ENCODE data around the gene CD59.
"Not testable (repeated sequence)": the region's sequence is repeated elsewhere in the genome, so short reads cannot be mapped to it uniquely, and the experiment has no call there.

CD59 gene

DNA sequence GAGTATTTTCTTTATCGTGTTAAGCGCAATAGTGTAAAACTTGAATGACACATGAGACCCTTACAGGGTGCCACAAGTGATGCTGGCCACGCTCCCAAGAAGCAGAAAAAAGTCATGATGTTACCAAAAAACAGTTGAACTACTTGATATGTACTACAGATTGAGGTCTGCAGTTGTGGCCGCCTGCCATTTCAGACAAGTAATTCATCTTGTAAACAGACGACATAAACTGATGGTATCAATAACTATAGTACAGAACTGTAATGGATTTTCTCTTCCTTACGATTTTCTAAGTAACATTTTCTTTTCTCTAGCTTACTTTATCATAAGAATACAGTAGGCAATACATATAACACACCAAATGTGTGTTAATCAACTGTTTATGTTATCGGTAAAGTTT lies 5.5 kb downstream of the CD59 start:
- no peak overlapping the region for H3K27ac ChIP-seq
- TF ChIP-seq, protein P1, sequence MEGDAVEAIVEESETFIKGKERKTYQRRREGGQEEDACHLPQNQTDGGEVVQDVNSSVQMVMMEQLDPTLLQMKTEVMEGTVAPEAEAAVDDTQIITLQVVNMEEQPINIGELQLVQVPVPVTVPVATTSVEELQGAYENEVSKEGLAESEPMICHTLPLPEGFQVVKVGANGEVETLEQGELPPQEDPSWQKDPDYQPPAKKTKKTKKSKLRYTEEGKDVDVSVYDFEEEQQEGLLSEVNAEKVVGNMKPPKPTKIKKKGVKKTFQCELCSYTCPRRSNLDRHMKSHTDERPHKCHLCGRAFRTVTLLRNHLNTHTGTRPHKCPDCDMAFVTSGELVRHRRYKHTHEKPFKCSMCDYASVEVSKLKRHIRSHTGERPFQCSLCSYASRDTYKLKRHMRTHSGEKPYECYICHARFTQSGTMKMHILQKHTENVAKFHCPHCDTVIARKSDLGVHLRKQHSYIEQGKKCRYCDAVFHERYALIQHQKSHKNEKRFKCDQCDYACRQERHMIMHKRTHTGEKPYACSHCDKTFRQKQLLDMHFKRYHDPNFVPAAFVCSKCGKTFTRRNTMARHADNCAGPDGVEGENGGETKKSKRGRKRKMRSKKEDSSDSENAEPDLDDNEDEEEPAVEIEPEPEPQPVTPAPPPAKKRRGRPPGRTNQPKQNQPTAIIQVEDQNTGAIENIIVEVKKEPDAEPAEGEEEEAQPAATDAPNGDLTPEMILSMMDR (conservative IDR thresholded peaks at IDR 0.05), result no peak

DNA sequence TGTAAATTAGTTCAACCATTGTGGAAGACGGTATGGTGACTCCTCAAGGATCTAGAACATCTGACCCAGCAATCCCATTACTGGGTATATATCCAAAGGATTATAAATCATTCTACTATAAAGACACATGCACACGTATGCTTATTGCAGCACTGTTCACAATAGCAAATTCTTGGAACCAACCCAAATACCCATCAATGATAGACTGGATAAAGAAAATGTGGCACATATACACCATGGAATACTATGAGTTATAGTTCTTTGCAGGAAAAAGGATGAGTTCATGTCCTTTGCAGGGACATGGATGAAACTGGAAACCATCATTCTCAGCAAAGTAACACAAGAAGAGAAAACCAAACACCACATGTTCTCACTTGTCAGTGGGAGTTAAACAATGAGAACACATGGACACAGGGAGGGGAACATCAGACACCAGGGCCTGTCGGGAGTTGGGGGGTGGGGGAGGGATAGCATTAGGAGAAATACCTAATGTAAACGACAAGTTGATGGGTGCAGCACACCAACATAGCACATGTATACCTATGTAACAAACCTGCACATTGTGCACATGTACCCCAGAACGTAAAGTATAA lies 7.1 kb downstream of the CD59 start:
- not testable (repeated sequence) for H3K27ac ChIP-seq

DNA sequence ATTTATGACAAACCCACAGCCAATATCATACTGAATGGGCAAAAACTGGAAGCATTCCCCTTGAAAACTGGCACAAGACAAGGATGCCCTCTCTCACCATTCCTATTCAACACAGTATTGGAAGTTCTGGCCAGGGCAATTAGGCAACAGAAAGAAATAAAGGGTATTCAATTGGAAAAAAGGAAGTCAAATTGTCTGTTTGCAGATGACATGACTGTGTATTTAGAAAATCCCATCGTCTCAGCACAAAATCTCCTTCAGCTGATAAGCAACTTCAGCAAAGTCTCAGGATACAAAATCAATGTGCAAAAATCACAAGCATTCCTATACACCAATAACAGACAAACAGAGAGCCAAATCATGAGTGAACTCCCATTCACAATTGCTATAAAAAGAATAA lies 8.7 kb downstream of the CD59 start:
- H3K27ac ChIP-seq, result not testable (repeated sequence)

DNA sequence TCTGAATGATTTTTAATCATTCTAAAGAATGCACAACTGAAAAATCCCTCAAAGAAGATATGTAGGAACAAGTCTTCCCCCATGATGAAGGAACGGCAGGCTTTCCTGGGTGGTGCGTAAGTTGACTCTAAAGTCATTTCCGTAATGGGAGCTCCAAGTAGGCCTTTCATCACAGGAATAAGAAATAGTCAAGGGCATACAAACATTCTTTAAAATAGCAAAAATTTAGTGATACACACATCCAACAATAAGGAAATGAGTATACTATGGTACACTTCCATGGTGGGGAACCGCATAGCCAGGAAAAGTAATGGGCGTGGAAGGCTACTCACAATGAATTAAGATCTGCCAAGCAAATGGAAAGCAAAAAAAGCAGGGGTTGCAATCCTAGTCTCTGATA lies 10.7 kb downstream of the CD59 start:
- TF ChIP-seq, protein P1 (conservative IDR thresholded peaks at IDR 0.05), result no peak
- no peak for TF ChIP-seq ZFX (IDR thresholded peaks at IDR 0.05)
- H3K27ac ChIP-seq, result no peak overlapping the region

DNA sequence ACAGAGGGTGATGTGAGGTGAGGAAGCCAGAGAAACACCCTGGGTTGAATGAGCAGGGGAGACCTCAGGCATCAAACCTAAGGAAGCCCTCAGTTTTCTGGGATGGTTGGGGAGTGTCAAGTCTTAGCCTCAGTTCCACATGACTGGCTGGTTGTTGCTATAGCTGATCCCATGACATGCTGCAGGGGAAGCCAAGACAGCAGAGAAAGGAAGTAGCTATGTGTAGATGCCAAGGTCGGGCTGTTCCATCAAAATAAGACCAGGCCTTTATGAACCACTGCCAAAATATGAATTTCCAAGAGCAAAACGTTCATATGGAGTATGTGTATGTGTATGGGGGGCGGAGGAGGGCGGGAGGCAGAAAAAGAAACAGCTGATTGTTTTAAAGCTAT lies 11.6 kb downstream of the CD59 start:
- H3K27ac ChIP-seq, result no peak overlapping the region
- TF ChIP-seq ZFX (IDR thresholded peaks at IDR 0.05), result no peak
- TF ChIP-seq, protein P1 (conservative IDR thresholded peaks at IDR 0.05), result no peak

DNA sequence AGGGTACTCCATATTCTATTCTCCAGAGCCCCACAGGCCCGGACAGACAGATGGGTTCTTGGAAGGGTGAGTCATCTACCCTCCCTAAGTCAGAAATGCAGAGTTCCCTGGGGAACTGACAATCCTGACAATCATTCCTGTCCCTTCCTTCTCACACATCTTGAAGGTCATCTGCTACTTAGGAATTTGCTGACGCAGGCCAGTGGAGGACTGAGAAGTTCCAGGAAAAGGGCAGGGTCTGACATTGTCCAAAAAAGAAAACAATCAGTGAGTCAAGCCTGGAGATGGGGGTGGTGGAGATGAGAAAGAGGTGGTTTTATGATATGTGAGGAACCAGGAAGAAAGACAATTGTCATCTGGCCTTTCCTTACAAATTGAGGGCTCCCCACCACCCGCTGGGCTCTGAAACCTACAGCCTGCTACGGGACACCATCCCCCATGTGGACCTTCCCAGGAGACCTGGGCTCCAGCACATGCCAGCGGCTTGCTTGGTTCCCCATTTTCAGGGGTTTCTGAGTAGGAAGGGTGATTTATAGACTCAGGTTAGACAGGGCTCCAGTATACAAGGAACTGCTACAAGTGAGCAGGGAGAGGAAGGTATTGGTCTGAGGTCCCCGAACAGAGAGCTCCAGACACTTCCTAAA lies 12.9 kb downstream of the CD59 start:
- TF ChIP-seq, protein P1 (conservative IDR thresholded peaks at IDR 0.05), result no peak
- no peak for TF ChIP-seq ZFX (IDR thresholded peaks at IDR 0.05)
- no peak overlapping the region for H3K27ac ChIP-seq

DNA sequence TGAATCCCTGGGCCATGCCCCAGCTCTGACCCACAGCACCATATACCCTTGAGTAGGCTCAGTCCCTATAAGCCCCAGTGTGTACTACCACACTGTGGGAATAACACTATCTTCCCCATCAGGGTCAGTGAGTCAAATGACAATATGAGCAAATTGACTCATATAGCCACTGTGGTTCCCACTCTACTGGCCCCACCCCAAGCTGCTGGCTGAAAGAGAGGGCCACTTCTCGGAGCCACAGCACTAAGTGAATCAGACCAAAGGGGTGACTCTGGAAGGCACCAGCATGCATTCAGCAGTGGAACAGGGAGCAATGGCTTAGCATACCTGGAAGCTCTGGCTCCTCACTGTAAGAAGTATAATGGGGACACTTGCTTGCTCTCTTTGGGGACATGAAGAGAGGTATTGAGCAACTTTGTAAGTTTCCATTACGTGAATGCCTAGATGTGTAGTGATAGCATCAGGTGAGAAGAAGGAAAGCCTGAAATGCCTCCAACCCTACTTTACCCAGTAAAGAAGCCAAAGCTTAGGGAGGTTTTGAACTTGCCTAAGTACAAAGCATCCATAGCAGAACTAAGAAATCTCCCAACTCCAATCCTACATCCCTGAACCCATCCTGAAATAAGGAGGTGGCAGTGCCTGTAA lies 13.5 kb downstream of the CD59 start:
- no peak overlapping the region for H3K27ac ChIP-seq
- no peak for TF ChIP-seq ZFX (IDR thresholded peaks at IDR 0.05)
- TF ChIP-seq, protein P1 (conservative IDR thresholded peaks at IDR 0.05), result no peak

DNA sequence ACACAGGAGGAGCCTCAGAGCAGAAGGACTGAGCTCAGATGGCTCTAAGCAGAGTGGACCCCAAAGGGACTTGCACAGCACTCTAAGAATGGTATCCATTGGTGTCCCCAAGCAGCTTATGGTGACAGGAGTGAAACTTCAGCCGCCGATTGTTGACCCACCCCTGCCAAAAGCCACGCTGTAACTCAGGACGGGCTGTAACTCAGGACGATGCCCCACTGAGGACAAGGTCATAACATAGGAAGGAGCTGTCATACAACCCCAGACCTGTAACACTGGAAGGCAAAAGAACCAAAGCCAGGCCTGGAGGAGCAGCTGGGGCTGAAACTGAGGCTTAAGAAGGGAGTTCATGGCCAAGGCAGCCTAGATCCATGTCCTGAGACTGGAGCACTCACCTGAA lies 14.2 kb downstream of the CD59 start:
- H3K27ac ChIP-seq, result no peak overlapping the region
- no peak for TF ChIP-seq ZFX (IDR thresholded peaks at IDR 0.05)
- TF ChIP-seq, protein P1 (conservative IDR thresholded peaks at IDR 0.05), result no peak
